GM12874 (cell line): ENCODE results near the gene MRM1.

Experiments
- TF ChIP-seq, protein P1 (sequence below): IDR thresholded peaks from 2 replicates; pipeline ENCODE4 v1.5.1; 2011; ENCODE audit warnings: low read depth, mild to moderate bottlenecking, control low read depth, low read length, moderate library complexity; ENCODE audit not compliant: insufficient read depth

The MRM1 gene

DNA sequence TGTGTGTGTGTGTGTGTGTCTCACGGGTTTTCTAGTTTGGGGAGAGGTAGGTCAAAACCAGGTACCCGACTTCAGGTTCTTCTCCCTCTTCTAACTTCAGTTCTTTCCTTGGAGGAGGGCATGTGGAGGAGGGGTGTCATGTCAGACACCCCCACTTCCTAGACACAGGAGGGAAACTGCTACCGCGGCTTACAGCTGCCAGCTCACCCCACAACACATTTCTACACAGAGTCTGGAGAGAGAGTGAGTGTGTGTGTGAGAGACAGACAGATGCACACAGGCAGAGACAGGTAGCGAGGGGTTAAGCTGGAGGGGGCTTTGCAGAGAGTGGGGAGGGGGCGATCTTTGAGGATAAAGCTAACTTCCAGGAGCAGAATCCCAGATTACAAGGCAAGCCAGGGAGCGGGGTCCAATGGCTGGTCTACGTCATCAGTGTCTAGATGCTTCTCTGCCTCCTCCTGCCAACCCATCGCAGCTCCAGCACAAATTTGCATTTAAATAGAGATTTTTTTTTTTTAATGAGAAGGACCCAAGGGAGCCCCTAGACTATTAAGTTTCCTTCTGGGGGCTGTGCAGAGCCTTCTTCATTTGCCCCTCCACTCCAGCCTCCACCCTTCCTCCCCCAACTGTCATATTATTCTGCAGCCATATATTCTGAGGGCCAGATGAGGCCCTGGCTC, 48.9 kb downstream of the MRM1 start:
- TF ChIP-seq, protein P1, sequence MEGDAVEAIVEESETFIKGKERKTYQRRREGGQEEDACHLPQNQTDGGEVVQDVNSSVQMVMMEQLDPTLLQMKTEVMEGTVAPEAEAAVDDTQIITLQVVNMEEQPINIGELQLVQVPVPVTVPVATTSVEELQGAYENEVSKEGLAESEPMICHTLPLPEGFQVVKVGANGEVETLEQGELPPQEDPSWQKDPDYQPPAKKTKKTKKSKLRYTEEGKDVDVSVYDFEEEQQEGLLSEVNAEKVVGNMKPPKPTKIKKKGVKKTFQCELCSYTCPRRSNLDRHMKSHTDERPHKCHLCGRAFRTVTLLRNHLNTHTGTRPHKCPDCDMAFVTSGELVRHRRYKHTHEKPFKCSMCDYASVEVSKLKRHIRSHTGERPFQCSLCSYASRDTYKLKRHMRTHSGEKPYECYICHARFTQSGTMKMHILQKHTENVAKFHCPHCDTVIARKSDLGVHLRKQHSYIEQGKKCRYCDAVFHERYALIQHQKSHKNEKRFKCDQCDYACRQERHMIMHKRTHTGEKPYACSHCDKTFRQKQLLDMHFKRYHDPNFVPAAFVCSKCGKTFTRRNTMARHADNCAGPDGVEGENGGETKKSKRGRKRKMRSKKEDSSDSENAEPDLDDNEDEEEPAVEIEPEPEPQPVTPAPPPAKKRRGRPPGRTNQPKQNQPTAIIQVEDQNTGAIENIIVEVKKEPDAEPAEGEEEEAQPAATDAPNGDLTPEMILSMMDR = no peak

DNA sequence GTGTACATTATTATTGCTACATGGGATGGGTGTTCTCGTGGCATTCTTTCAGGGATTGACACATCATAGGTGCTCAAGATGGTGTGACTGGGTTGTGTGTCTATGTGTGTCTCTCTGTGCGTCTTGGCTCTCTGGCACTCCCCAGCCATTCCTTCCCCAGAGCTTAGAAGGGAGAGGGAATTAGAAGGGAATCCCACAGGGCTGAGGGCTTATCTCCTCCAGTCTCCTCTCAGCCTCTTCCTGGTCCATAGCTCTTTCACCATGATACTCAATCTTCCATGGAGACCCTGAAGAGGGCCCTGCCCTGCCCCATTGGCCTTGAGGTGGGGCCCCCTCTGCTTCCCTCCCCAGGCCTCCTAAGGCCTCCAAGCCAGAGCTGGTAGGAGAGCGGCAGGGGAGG, 52.0 kb downstream of the MRM1 start:
- TF ChIP-seq, protein P1 = no peak

DNA sequence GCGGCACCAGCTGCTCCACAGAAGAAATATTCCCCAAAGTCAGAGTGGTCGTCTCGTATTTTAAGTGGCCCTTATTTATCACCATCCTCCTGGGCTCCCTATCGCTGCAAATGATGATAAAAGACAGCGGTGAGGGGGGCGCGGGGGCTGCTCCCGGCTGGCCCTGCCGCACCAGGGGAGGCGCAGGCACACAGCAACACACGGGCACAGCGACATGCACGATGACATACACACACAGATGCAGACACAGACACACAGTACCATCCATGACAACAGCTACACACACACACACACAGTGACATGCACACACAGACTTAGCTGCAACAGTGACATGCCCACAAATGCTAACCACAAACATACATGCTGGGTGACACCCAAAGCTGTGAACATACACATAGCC, 52.5 kb downstream of the MRM1 start:
- TF ChIP-seq, protein P1 = no peak

DNA sequence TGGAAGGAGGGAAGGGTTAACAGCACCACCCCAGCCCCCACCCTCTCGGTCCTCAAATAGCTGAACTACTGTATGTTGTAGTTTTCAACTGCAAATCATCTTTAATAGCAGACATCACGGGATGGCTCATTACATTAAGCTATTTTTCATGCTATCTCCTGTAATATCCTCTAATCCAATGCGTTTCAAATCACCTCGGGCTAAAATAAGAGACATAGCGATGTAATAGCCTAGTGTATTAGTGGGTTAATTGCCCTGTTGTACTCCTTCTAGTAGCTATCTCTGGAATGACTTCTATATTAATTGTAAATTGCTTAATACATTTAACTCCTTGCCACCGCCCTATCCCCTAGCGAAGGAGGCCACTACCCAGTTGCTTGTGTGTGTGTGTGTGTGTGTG, 54.3 kb downstream of the MRM1 start:
- TF ChIP-seq, protein P1 = no peak

DNA sequence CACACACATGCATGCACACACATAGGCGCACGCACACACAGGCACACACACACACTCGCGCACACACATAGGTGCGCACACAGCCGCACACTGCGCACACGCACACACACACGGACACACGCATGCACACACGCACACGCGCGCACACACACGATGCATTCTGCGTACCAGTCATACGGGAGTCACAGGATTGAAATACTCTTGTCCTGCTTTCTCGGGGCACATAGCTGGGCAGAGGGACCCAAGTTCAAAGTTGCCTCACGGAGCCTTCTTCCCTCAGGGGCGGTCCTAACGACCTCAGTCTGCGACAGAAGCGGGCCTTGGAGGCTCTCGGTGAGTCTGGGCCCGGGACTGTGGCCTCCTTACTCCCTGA, 56.0 kb downstream of the MRM1 start:
- TF ChIP-seq, protein P1 = no peak

- TF ChIP-seq, protein P1 = 0 out of 2 replicates have a peak, but pooled peaks have one; percentile 7
Measured at GRCh38 chr17:36657763-36658490, 56.5 kb downstream of the MRM1 start.
